ENCODE measurements around the gene CFAP70.

CFAP70 gene

DNA sequence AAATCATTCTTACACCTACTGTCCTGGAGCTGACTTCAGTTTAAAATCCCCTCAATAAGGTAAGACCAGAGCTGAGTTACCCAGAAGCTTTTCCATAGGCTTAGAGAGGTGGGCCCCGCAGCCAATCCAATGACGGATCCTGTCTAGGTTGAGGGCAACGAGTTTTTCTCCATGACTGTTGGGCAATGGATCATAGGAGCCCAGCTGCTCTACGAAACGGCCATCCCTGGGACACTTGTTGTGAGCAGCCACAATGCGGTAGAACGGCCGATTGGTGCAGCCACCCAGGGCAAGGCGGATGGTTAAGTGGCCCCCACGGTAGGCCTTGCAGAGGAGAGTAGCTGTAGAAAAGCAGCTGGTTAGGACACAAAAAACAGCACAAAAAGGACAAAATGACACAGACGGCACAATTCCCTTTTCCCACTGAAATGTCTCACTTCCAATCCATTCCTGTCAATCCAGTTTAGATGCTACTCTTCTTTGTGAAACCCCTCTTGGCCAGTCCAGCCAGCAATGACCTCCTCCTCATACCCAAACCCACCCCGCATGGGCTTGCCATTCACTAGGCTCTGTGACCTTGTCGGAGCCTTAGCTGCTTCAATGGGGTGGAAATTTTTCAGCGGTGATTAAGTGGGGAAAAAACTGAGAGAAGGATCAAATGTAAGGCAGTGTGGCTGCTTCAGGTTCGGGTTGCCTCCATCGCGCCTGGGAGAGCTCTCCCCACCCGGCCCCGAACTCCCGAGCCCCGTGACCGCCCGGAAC, 106.8 kb downstream of the CFAP70 start:
- DNase-seq: no peak

DNA sequence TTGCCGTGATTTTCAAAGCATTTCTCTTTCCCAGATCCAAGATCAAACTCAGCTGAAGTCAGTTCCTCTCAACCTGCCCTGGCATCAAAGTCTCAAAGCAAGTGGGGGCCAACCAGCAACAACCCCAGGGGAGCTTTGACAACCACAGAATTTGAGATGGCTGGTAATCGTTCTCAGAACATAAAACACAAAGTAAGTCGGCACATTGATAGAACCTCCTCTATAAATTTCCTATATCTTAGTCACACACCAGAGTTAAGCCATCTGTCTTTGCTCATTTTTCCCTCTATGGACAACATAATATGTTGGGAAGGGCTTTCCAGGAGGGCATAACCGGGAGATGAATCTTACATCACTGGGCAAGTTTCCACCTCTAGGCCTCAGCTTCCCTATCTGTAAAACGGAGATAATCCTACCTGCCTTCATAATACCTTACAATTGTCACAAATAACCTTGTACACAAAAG, 110.4 kb downstream of the CFAP70 start:
- DNase-seq: peak; percentile 7

DNA sequence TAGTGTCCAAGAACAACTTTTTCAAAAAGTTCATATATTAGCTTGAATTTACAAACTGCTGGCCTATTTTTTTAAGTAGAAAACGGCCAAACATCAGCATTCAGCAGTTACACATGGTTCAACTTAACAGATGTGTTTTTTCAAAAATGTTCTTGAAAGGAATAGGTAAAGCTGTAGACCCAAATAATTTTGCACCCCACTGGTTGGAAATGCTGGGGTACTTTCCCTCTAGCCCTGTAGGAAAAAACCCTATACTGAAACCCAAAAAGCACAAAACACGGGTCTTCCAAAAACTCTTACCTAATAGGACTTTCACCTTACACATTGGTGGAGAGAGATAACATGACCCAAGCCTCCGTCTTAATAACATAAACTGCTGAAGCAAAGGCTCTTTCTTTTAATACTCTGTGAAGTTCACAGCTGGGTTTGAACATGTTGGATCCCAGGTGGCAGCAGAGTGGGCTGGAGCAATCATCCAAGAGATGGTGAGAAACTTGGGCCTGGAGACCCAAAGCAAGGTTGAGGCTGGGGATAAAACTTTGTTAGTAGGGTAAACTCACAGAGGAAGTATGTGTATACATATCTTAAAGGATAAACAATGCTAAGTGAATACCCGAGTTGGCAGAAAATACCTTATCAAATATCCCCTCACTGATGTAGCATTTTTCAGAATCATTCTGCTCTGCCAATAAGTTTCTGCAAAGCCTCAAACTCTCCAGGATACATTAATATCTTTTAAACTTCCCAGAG, 111.0 kb downstream of the CFAP70 start:
- peak; percentile 12 for DNase-seq

DNA sequence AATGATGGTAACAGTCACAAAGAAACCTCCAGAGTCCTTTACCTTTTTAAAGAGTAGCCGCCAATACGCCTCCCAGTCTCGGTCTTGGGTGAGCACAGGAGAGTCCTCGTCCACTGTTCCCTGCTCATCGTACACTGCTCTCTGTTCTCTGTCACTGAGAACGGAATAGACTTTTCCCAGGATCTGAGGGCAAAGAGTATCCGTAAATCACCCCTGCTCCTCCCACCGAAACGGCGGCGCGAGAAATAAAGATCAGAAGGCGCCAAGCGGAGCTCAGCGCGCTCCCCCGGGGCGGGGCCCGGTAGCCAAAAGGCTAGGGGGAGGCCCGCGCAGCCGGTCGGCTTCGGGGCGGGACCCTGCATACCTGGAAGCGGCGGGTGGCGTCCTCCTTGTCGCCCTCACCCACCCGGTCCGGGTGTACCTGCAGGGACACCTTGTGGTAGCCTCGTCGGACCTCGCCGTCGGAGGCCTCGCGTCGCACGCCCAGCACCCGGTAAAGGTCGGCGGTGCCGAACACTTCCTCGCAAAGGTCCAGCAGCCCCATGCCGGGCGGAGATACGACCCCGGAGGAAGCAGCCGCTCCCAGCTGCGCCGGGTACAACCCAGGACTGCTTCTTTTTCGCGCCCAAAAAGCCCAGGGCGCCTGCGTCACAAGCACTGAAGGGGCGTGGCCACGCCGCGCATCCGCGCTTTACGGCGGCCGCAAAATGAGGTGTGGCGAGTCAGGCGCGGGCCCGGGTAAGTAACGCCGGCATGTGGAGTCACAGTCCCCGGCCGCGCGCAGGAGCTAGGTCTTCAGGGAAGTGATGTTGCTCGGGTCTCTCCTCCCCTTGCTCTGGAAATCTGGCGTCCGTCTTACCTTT, 111.8 kb downstream of the CFAP70 start, which contains the start of gene DNAJC9:
TSS of gene DNAJC9 (minus strand) at position 610 of the 863 bp plus-strand sequence. CDS start at position 544, 66 bp downstream.
- peak; percentile 96 for DNase-seq

DNA sequence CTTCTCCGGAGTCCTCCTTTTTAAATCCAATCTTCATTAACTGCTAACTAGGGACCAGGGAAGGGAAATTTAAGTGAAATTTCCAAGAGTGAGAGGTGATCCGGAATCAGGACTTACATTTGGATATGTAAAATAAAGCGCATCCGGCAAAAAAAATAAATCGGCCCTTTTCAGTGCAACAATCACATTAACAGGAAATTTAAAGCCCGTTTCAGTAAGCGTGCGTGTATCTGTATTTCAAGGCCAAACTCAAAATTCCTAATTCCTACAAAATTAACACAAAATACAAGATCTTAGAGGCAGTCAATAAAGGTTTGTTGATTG, 112.4 kb downstream of the CFAP70 start:
- DNase-seq: no peak

DNA sequence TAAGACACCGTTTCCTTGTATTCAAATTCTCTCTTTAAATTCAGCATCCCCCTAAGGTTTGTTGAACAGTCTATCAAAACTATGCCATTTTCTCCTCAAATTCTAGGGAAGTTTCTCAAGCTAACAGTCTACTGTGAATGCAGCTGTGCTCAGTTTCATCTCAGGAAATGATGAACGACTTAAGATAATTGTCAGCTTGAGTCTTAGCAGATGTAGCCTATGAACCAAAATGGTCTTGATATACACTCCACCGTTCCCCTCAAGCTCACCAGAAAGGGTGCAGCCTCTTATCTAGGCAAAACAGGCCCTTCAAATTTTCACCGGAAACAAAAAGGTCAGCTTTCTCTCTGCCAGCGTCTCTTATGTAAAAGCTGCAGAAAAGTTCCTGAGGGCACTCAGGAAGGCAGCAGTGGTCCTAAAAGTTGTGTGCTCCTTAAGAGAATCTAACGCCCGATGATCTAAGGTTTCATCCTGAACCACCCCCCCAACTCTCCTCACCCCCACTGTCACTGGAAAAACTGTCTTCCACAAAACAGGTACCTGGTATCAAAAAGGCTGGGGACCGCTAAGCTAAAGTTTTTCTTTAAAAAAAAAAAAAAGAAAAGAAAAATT, 113.7 kb downstream of the CFAP70 start:
- no peak for DNase-seq

DNA sequence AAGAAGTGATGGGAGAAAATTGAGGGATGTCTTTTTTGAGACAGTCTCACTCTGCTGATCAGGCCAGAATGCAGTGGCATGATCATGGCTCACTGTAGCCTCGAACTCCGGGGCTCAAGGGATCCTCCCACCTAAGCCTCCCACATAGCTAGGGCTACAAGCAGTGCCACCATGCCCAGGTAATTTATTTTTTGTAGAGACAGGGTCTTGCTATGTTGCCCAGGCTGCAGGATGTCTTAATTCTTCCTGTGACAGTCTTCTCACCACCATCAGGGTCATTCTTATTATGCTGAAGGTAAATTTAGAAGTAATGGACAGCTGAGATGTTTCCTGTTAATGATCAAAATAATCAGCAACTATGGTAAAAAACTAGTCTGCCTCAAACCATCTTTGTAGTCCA, 118.8 kb downstream of the CFAP70 start:
- DNase-seq: no peak

DNA sequence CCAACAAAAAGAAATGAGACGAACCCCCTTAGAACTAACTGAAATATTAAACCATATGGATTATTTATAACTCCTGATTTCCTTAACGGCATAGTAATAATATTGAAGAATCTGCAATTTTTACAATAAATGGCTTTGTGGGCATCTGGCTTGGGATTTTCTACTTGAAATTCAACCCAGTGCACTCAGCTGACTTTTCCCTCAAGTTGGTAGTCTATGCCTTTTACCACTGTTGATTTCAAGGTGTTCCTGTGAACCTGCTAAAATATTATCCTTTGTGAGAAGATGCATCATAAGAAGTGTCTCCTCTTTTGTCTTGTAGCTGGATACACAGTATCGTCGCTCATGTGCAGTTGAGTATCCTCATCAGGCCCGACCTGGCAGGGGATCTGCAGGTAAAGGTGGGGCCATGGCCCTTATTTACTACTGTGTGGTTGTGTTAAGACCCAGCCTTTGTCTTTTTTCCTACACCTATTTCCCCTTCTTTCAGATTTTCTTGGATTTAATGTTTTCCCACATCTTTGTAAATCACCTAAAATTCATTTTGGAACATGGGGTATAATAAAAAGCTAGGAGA, 119.6 kb downstream of the CFAP70 start:
- no peak for DNase-seq

DNA sequence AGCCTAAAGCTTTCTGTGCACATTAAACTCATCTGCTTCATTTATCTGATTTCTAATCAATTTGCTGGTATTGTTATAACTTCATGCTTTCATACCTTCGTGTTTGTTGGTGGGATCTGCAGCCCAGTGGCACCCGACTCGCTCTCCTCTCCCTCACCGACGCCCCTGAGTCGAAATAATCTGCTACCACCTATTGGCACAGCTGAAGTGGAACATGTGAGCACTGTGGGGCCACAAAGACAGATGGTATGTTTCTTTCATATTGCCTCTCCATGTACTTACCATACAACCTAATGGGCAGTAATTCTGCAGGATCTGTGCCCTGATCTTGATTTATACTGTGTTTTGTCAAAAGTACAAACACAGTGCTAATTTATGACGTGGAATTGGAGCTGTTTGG, 124.0 kb downstream of the CFAP70 start:
- no peak for DNase-seq

DNA sequence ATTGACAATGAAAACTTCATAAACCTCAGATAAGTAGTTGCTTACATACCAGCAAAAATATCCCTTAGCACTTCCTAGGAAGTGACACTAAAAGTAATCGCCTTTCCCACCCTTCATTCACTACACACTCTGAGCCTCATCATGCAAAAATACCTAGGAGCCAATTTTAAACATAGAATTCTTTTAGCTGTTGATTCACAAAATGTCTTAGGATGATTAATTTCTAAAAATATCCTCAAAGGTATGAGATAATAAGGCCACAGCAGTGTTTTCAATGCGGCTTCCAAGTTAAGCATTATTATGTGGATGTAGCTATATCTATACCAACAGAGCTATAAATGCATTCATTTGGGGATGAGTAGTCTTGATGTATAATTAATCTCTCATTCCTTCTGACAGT, 124.8 kb downstream of the CFAP70 start:
- no peak for DNase-seq

DNA sequence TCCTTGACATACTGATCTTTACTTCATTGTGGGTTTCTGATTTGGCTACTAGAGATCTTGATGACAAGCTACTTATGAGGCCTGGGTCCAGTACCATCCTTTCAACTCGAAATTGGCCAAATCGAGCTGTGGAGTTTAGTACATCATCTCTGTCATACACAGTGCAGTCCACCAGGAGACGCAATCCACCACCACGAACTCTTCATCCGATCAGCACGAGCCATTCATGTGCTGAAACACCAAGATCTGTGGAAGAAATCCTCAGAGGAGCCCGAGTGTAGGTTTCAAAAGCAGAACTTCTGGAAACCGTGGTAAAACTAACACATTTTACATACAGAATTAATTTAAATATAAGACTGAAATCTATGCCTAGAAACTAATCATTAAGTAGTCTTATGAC, 125.8 kb downstream of the CFAP70 start:
- no peak for DNase-seq

DNA sequence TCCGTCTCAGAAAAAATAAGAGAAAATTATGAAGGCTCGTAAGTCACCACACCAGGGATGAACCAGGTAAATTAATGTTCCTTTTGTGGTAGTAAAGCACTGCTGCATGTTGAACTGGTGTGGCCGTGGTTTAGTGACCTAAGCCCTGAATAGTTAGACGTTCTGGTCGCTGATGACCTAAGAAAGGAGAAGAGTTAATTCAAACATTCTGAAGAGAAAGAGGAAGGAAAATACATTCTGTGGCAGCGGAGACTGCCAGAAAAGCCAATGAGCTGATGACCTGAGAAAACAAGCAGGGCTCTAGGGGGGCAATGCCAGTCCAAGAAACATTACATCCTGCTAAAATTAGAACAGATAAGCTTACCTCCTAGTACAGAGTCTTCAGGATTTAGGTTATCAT, 129.1 kb downstream of the CFAP70 start:
- no peak for DNase-seq

DNA sequence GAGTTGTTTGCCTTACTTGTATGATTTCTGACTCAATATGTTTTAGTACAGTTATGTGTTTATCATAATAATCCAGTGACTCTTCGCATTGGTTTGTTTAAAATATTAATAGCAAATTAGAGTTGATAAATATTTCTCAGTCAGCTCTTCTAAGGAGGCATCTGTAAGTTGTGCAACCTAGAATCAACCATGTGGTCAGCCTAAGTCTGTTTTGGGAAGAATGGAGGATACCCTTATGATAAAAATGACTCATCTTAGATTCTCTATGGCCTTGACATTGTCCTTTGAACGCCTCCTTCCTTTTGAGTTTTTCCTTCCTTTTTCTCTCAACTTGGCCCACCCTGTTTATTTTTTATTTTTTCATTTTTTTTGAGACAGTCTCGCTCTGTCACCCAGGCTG, 130.4 kb downstream of the CFAP70 start:
- no peak for DNase-seq

DNA sequence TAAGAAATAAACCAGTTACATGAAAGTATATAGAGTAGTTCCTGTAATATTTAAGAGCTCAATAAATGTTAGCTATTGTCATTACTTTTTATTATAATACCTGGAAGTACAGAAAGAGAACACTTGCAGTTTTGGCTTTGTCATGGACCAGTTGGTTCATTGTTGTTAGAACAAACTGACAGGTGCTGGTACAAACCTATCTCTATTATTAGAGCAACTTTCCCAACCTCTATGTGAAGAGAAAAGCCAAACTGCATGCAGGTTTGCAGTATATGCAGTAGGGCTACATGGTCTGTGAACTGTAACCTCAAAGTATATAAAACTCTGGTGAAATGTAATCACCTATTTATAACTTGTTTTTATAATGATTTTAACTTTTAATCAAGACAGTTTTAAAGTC, 132.0 kb downstream of the CFAP70 start:
- no peak for DNase-seq

DNA sequence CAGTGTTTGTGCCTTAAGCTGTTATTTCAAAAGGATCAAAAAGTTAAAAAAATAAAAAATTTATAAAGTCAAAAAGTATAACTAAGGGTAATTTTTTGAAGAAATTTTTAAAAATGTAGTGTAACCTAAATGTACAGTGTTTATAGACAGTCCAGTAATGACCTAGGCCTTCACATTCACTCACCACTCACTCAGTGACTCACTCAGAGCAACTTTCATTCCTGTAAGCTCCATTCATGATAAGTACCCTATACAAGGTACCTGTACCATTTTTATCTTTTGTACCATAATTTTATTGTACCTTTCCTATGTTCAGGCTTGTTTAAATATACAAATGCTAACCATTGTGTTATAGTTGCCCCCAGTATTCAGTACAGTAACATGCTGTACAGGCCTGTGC, 133.1 kb downstream of the CFAP70 start:
- DNase-seq: no peak

DNA sequence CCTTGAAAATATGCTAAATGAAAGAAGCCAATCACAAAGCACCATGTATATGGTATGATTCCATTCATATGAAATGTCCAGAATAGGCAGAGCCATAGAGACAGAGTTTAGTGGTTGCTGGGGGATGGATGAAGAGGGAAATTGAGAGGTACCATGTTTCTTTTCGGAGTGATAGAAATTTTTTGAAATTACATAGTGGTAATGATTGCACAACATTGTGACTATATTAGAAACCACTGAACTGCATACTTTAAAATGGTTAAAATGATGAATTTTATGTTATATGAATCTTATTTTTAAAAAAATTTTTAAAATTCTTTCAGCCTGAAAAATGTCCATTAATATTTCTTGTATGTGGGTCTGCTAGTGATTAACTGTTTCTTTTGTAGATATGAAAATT, 137.7 kb downstream of the CFAP70 start:
- DNase-seq: no peak

DNA sequence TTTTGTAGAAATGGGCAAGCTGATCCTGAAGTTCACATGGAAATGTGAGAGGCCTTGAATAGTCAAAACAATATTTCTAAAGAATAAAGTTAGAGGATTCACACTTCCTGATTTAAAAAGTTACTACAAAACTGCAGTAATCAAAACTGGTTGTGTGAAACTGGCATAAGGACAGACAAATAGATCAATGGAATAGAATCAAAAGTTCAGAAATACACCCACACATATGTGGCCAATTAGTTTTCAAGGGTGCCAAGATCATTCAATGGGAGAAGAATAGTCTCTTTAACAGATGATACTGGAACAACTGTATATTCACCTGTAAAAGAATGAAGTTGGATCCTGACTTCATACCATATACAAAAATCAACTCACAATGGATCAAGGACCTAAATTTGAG, 139.3 kb downstream of the CFAP70 start:
- no peak for DNase-seq

DNA sequence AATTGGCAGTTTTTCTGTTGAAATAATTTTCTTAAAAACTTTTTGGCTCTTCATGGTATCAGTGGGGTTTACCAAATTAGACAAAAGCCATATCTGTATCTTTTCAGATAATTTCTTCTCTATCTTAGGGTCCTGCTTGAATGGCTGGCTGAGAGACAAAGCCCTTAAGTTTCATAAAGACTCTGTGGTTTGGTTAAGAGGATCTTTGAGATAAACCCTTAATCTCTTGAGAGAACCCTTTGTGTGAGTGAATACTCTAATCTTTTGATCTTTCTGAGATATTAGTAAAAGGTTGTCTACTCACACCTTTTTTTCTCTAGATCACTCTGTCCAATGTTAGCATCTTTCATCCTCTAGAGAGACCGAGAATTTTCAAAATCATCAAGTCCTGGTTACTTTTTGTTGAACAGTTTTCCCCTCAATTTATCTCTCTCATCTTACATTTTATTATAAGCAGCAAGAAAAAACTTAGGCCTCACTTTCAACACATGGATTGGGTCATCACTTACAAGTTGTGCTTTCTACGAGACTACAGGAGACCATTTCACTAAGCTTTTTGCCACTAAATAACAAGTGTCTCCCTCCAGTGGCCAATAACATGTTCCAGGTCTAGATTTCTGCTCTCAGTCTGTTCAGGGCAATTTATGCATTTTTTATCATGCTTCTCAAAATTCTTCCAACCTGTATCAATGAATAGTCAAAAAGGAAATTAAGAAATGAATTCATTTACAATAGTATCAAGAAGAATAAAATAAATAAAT, 140.1 kb downstream of the CFAP70 start:
- peak; percentile 4 for DNase-seq

DNA sequence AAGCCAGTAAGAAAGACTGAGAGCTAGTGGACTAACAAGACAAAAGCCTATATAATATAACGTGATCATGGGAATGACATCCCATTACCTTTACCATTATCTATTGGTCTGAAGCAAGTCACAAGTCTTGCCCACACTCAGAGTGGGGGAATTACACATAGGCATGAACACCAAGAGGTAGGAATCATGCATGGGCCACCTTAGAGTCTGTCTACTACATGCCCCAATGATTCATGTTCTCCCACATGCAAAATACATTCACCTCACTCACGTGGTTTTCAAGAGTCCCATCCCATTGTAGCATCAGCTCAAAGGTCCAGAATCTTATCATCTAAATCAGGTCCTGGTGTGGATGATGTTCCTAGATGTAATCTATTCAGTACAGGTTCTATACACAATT, 141.0 kb downstream of the CFAP70 start:
- DNase-seq: no peak

DNA sequence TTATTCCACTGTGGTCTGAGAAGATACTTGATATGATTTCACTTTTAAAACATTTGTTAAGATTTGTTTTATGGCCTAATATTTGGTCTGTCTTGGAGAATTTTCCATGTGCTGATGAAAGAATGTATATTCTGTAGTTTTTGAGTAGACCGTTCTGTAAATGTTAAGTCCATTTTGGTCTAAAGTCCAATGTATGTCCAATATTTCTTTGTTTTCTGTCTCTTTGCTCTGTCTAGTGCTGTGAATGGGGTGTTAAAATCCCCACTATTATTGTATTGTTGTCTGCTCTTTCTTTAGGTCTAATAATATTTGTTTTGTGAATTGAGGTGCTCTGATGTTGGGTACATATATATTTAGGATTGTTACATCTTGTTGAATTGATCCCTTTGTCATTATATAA, 142.9 kb downstream of the CFAP70 start:
- no peak for DNase-seq

DNA sequence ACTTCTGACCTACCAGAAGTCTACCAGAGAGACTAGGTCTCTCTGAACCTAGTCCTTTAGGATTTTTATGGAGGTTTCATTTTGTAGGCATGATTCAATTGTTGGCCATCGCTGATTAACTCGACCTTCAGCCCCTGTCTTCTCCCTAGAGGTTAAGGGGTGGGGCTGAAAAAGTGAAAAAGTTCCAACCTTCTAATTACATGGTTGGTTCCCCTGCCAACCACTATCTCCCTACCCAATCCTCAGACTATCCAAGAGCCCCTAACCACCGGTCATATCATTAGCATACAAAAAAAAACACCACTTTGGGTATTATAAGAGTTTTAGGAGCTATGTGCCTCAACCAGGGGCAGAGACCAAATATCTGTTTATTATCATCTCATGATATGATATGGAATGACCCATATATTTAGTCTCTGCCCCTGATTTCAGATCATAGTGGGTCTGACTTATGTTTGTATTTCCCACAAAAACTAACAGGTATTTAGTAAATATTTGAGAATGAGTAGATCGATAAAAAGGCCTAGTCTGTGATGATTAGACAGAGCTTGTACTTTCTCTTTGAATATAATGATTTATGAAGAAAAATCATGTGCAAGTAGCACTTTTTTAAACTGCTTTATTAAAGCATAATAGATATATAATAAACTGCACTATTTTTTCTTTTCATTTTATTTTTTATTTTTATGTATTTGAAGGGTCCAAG, 147.4 kb downstream of the CFAP70 start:
- no peak for DNase-seq
